Activated T-cell treated with anti-CD3 and anti-CD28 coated beads, Interleukin-2, amount 50 U/mL, for 24 hours (primary cell): ENCODE results near the gene CNGA2.

Experiments
- DNase-seq: peaks from one replicate; pipeline ENCODE4 v3.0.0-alpha.2; 2020
- H3K27ac Mint-ChIP-seq: 2 replicates; pipeline ENCODE4 v1.8.0; 2020; ENCODE audit warnings: mild to moderate bottlenecking, mixed read lengths
- H3K27me3 Mint-ChIP-seq: 2 replicates; pipeline ENCODE4 v1.8.0; 2020; ENCODE audit warnings: mixed read lengths
- H3K36me3 Mint-ChIP-seq: 2 replicates; pipeline ENCODE4 v1.8.0; 2020; ENCODE audit warnings: low read depth, mixed read lengths
- H3K4me1 Mint-ChIP-seq: 2 replicates; pipeline ENCODE4 v1.8.0; 2020; ENCODE audit warnings: low read depth, mixed read lengths
- H3K4me3 Mint-ChIP-seq: 2 replicates; pipeline ENCODE4 v1.8.0; 2020; ENCODE audit warnings: mild to moderate bottlenecking, moderate library complexity, mixed read lengths
- H3K9me3 Mint-ChIP-seq: 2 replicates; pipeline ENCODE4 v1.8.0; 2020; ENCODE audit warnings: mixed read lengths

Gene CNGA2

GRCh38 chrX:151752847-151753246 is 18.3 kb downstream of the CNGA2 start:
- Mint-ChIP-seq H3K4me1 (no peaks in the 10 kb centered on the region), H3K27ac (no peak overlapping the region), H3K9me3 (no peaks in the 10 kb centered on the region), H3K27me3 (peaks cover 70% of the 10 kb centered on the region), H3K4me3 (no peak overlapping the region), H3K36me3 (no peaks in the 10 kb centered on the region)
- no peak for DNase-seq

GRCh38 chrX:151753313-151754046 is 18.9 kb downstream of the CNGA2 start:
- Mint-ChIP-seq H3K4me1 (no peaks in the 10 kb centered on the region), H3K4me3 (no peak overlapping the region), H3K27me3 (peaks cover 70% of the 10 kb centered on the region), H3K27ac (no peak overlapping the region), H3K36me3 (no peaks in the 10 kb centered on the region), H3K9me3 (no peaks in the 10 kb centered on the region)
- peak; percentile 34 for DNase-seq

DNA sequence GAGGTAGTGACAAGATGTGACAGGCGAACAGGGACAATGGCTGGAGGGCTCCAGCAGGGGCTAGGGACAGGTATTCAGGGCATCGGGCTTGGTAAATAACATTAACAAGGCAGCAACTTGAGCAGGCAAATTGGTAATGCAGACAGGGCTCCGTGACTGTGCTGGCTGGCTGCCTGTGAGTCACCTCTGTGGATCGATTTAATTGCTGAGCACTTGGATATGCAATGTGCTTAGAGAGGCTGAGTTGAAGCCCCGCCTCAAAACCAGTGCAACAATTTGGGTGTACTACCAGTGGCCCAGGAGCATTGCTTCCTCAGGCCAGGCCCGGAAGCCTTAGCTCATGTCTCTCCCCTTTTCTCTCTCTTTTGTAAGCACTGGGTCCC is 19.5 kb downstream of the CNGA2 start:
- Mint-ChIP-seq H3K9me3 (no peaks in the 10 kb centered on the region), H3K27me3 (peaks cover 64% of the 10 kb centered on the region), H3K36me3 (no peaks in the 10 kb centered on the region), H3K4me1 (no peaks in the 10 kb centered on the region), H3K4me3 (no peak overlapping the region), H3K27ac (no peak overlapping the region)
- no peak for DNase-seq

GRCh38 chrX:151754641-151755215 is 20.2 kb downstream of the CNGA2 start:
- H3K4me1 Mint-ChIP-seq = no peaks in the 10 kb centered on the region
- DNase-seq = no peak
- no peaks in the 10 kb centered on the region for H3K36me3 Mint-ChIP-seq
- H3K9me3 Mint-ChIP-seq = no peaks in the 10 kb centered on the region
- H3K27me3 Mint-ChIP-seq = peaks cover 57% of the 10 kb centered on the region
- H3K27ac Mint-ChIP-seq = no peak overlapping the region
- H3K4me3 Mint-ChIP-seq = no peak overlapping the region

DNA sequence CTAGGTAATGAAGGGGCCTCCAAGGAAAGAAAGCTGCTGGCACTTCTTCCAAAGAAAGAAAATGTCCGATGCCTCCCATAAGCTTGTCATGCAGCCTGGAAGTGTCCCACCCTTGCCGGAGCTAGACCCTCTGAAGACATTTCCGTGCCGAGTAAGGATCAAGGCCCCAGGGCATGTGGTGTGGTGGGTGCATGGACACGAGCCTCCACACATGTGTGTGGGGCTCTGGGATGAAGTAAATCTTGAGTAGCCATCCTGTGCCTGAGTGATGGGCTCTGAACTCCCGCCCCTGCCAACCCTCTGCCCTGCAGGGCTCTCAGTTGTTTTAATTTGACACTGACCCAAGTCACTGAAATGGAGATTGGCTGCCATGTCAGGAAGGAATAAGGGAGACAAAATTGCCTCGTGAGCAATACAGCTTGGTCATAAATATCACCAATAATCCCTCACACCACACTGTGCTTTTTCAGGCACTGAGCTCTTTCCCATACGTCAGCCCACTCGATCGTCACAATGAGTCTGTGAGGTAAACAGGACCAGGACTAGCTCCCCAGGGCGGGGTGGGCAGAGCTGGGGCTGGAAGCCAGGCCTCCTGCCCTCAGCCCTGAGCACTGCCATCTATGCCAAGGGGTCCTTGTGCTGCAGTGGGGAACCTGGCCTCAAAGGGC is 24.6 kb downstream of the CNGA2 start:
- Mint-ChIP-seq H3K27me3 (peaks cover 24% of the 10 kb centered on the region), H3K4me1 (no peaks in the 10 kb centered on the region), H3K36me3 (no peaks in the 10 kb centered on the region), H3K27ac (no peak overlapping the region), H3K4me3 (no peak overlapping the region), H3K9me3 (no peaks in the 10 kb centered on the region)
- DNase-seq = no peak

DNA sequence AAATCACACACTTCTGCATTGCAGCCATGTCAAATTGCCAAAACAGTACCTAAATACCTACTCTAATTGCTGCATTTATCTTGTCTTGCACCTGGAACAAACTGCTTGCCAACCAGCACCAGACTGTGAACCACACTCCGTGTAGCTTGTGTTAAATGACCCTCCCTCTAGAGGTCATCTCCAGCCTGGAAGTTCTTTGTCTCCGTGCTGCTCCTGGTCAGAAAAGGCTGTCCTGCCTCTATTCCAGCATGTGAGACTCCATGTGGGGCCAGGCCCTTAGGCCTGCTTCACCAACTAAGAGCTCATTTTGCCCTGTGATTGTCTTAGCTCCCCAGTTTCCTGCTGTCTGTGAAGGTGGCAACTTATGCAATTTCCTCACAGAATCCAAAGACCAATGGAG is 28.3 kb downstream of the CNGA2 start:
- Mint-ChIP-seq H3K36me3 (no peaks in the 10 kb centered on the region), H3K9me3 (no peaks in the 10 kb centered on the region), H3K4me1 (no peaks in the 10 kb centered on the region), H3K4me3 (no peak overlapping the region), H3K27me3 (peaks cover 29% of the 10 kb centered on the region), H3K27ac (no peak overlapping the region)
- DNase-seq = no peak

GRCh38 chrX:151763711-151764110 is 29.2 kb downstream of the CNGA2 start:
- H3K36me3 Mint-ChIP-seq = no peaks in the 10 kb centered on the region
- DNase-seq = no peak
- peaks cover 37% of the 10 kb centered on the region for H3K27me3 Mint-ChIP-seq
- H3K4me3 Mint-ChIP-seq = no peak overlapping the region
- no peaks in the 10 kb centered on the region for H3K9me3 Mint-ChIP-seq
- H3K4me1 Mint-ChIP-seq = no peaks in the 10 kb centered on the region
- no peak overlapping the region for H3K27ac Mint-ChIP-seq

DNA sequence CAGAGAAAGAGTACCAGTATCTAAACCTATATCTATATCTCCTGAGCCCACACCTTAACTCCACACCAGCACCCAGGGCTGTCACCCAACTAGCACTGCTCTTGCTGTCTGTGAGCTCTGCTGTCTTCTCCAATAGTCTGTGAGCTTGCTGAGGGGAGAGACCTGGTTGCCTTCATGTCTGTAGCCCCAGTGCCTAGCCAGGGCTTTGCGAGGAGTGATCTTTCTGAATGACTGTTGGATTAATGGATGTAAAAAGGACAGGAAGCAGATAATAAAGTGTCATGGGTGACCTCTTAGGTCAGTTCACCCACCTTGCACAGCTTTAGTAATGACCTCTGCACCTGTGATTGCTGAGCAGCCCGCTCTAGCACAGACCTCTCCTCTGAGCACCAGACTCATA is 30.5 kb downstream of the CNGA2 start:
- no peaks in the 10 kb centered on the region for H3K36me3 Mint-ChIP-seq
- peaks cover 38% of the 10 kb centered on the region for H3K27me3 Mint-ChIP-seq

GRCh38 chrX:151771726-151772125 is 37.2 kb downstream of the CNGA2 start:
- H3K36me3 Mint-ChIP-seq = no peaks in the 10 kb centered on the region
- no peak overlapping the region for H3K27ac Mint-ChIP-seq
- H3K27me3 Mint-ChIP-seq = peaks cover 33% of the 10 kb centered on the region
- no peak overlapping the region for H3K4me3 Mint-ChIP-seq
- no peaks in the 10 kb centered on the region for H3K4me1 Mint-ChIP-seq
- H3K9me3 Mint-ChIP-seq = no peaks in the 10 kb centered on the region
- no peak for DNase-seq

More for the DNA sequence above, 30.5 kb downstream of the CNGA2 start:
- H3K4me1 Mint-ChIP-seq = no peaks in the 10 kb centered on the region
- DNase-seq = no peak
- no peaks in the 10 kb centered on the region for H3K9me3 Mint-ChIP-seq
- no peak overlapping the region for H3K27ac Mint-ChIP-seq
- no peak overlapping the region for H3K4me3 Mint-ChIP-seq

DNA sequence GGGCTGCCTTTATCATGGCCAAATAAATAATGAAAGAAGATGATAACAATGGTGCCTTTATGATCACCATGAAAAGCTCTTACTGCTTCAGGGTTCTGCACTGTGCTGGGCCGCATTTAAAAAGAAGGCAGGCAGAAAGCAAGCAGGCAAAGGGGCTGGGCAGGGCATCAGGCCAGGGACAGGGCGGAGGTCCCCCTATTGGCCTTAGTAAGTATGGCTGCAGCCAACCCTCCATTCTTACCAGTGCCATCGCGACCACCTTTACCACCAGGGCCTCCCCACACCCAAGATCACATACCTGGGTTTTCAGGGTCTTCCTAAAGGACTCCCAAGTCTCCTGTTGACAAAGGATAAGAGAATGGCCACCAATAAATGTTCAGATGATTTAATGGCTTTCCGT is 38.9 kb downstream of the CNGA2 start:
- Mint-ChIP-seq H3K27ac (no peak overlapping the region), H3K27me3 (peaks cover 23% of the 10 kb centered on the region)

GRCh38 chrX:151774421-151774820 is 39.9 kb downstream of the CNGA2 start:
- Mint-ChIP-seq H3K4me3 (no peak overlapping the region), H3K27ac (no peak overlapping the region), H3K36me3 (no peaks in the 10 kb centered on the region), H3K27me3 (peaks cover 17% of the 10 kb centered on the region), H3K4me1 (no peaks in the 10 kb centered on the region), H3K9me3 (no peaks in the 10 kb centered on the region)
- DNase-seq = no peak

More for the DNA sequence above, 38.9 kb downstream of the CNGA2 start:
- Mint-ChIP-seq H3K36me3 (no peaks in the 10 kb centered on the region), H3K4me1 (no peaks in the 10 kb centered on the region), H3K9me3 (no peaks in the 10 kb centered on the region), H3K4me3 (no peak overlapping the region)
- DNase-seq = no peak

DNA sequence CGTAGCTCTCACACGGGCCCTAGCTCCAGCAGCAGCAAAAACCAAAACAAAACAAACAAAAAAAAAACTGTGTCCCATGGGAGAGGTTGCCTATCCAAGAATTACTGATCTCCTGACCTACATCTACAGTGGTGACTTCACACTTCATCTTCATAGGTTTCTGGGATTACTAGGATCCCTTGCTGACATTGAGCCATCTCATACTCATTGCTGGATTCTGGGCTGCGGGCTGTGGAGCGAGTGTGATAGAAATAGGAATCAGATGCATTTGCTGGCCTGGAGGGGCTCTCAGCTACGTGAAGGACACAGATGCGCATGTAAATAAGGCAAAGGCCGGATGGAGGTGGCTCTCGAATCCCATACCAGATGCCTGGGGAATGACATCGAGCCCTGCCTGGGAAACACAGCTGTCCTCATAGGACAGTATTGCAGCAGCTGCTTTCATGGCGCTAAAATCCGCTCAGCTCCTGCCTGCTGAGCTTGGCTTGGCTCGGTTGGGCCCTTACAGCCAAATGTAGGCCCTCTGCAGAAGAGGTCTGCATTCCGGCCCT is 41.7 kb downstream of the CNGA2 start:
- H3K36me3 Mint-ChIP-seq = no peaks in the 10 kb centered on the region
- H3K4me1 Mint-ChIP-seq = no peaks in the 10 kb centered on the region
- H3K4me3 Mint-ChIP-seq = no peak overlapping the region
- H3K27me3 Mint-ChIP-seq = peaks cover 17% of the 10 kb centered on the region
- H3K9me3 Mint-ChIP-seq = no peaks in the 10 kb centered on the region
- no peak overlapping the region for H3K27ac Mint-ChIP-seq
- DNase-seq = no peak

GRCh38 chrX:151776936-151777335 is 42.4 kb downstream of the CNGA2 start:
- no peak for DNase-seq
- Mint-ChIP-seq H3K4me3 (no peak overlapping the region), H3K9me3 (no peaks in the 10 kb centered on the region), H3K4me1 (no peaks in the 10 kb centered on the region), H3K27me3 (peaks cover 17% of the 10 kb centered on the region), H3K27ac (no peak overlapping the region), H3K36me3 (no peaks in the 10 kb centered on the region)

- H3K27ac Mint-ChIP-seq = no peak overlapping the region
- H3K27me3 Mint-ChIP-seq = peaks cover 17% of the 10 kb centered on the region
- H3K4me1 Mint-ChIP-seq = no peaks in the 10 kb centered on the region
- no peak for DNase-seq
- no peaks in the 10 kb centered on the region for H3K36me3 Mint-ChIP-seq
- H3K4me3 Mint-ChIP-seq = no peak overlapping the region
- H3K9me3 Mint-ChIP-seq = no peaks in the 10 kb centered on the region
Observed at GRCh38 chrX:151779258-151779657, 44.7 kb downstream of the CNGA2 start.

DNA sequence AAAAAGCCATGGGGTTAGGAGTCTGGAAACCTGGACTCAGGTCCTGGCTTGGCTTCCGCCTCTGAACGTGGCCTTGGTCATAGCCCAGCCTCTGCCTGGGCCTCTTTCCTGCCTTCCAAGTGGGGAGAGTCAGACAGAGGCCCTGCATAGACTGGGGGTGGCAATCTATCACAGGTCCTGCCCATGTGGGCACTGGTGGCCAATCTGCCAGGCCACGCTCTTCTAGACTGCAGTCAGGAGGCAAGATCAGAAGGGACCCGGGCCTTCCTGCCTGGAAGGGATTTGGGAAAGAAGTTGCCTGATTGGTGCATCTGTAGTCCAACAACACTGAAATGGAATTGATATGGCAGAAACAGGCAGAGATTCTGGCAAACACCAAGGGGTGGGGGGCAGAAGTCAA is 46.1 kb downstream of the CNGA2 start:
- no peaks in the 10 kb centered on the region for H3K36me3 Mint-ChIP-seq
- no peaks in the 10 kb centered on the region for H3K9me3 Mint-ChIP-seq
- no peaks in the 10 kb centered on the region for H3K4me1 Mint-ChIP-seq
- H3K27me3 Mint-ChIP-seq = peaks cover 13% of the 10 kb centered on the region
- H3K4me3 Mint-ChIP-seq = no peak overlapping the region
- DNase-seq = no peak
- no peak overlapping the region for H3K27ac Mint-ChIP-seq
